Measurements from ENCODE around the gene SMC3. TPM values are rescaled to one million over a fixed set of nuclear protein-coding genes. Genes with fewer than 3 reads are reported as not detected.
"Not testable (repeated sequence)": the region's sequence is repeated elsewhere in the genome, so short reads cannot be mapped to it uniquely, and the experiment has no call there.

SMC3 gene
- 55.8 TPM for polyA plus RNA-seq (2012; ENCODE audit: missing spikeins)

DNA sequence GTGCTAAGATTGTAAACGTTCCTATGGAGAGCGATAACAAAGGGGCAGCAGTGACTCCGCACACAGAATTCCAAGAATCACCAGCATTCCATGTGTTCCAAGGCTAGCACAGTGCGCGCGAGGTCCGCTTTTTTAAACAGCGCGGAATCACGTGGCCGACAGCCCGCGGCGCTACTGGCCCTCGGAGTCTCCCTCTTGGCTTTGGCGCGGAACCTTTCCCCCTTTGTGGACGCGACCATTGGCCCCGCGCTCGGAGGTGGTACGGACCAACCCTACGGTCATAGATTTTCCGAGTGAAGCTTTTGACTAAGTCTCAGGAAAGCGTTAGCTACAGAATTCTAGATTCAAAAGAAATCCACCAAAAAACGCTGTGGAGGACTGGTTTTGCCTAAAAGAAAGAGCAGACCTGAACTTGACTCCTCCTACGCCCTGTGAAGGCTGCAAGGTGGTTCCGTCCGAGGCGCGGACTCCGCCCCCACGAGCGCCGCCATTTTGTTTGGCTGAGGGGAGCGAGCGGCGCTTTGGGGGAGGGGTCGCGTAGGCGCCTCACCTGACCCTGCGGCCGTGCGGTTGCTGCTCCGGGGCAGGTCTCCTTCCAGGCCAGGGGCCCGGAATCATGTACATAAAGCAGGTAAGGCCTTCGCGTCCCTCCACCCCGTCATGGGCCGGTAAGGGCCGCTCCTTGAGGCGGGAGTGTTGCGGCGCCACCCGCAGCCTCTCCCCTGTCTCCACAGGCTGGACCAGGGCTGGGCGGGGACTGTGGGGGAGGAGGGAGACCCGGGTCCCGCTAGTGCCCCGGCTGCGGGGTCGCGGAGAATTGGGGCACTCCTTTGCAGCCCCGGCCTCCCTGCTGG lies at the start of gene SMC3:
Gene SMC3, plus strand, starts transcription at position 495 of the 854 bp plus-strand sequence. Its CDS starts 122 bp downstream, at position 617.
- peak; percentile 99 for FAIRE-seq
- DNase-seq (ENCODE audit: insufficient read length), result peak; percentile 58

GRCh38 chr10:110522365-110522988 lies 45.0 kb upstream of the SMC3 start:
- DNase-seq (ENCODE audit: insufficient read length) (no peak), FAIRE-seq (no peak)

More for the DNA sequence above, at the start of gene SMC3:
- TF ChIP-seq POLR2AphosphoS5 (IDR thresholded peaks at IDR 0.05; ENCODE audit: low read depth, low read length), result peak; percentile 91; the same call in 1 of the 2 replicates
- TF ChIP-seq TAF1 (IDR thresholded peaks at IDR 0.05; ENCODE audit: borderline replicate concordance, low read depth, low read length), result peak; percentile 74; the same call in 1 of the 2 replicates
- peak; percentile 84 for TF ChIP-seq POLR2A (IDR thresholded peaks at IDR 0.05; ENCODE audit: low read depth, low read length)

GRCh38 chr10:110523736-110524135 lies 43.8 kb upstream of the SMC3 start:
- peak; percentile 48 for FAIRE-seq
- DNase-seq (ENCODE audit: insufficient read length), result no peak
- TF ChIP-seq POLR2A (IDR thresholded peaks at IDR 0.05; ENCODE audit: low read depth, low read length) (no peak), POLR2AphosphoS5 (IDR thresholded peaks at IDR 0.05; ENCODE audit: low read depth, low read length) (no peak), TAF1 (IDR thresholded peaks at IDR 0.05; ENCODE audit: borderline replicate concordance, low read depth, low read length) (no peak)

More at GRCh38 chr10:110522365-110522988, 45.0 kb upstream of the SMC3 start:
- TF ChIP-seq POLR2AphosphoS5 (IDR thresholded peaks at IDR 0.05; ENCODE audit: low read depth, low read length), result no peak
- TF ChIP-seq TAF1 (IDR thresholded peaks at IDR 0.05; ENCODE audit: borderline replicate concordance, low read depth, low read length), result no peak
- no peak for TF ChIP-seq POLR2A (IDR thresholded peaks at IDR 0.05; ENCODE audit: low read depth, low read length)

GRCh38 chr10:110524179-110524858 lies 43.2 kb upstream of the SMC3 start:
- DNase-seq (ENCODE audit: insufficient read length) (no peak), FAIRE-seq (peak; percentile 17)
- TF ChIP-seq TAF1 (IDR thresholded peaks at IDR 0.05; ENCODE audit: borderline replicate concordance, low read depth, low read length), result no peak
- TF ChIP-seq POLR2A (IDR thresholded peaks at IDR 0.05; ENCODE audit: low read depth, low read length), result no peak
- TF ChIP-seq POLR2AphosphoS5 (IDR thresholded peaks at IDR 0.05; ENCODE audit: low read depth, low read length), result no peak

DNA sequence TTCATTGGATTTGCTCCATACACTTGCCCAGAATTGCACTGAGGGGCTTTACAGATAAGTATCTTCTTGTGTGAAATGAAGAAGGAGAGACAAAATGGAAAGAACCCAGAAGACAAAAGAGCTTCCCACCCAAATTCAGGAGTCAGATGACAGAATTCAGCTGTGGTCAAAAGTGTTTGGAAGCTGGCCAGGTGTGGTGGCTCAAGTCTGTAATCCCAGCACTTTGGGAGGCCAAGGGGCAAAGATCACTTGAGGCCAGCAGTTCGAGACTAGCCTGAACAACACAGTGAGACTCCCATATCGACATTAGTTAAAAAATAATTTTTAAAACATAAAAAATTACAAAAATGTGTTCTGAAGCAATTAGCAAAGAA lies 42.6 kb upstream of the SMC3 start:
- TF ChIP-seq POLR2A (IDR thresholded peaks at IDR 0.05; ENCODE audit: low read depth, low read length) (no peak), TAF1 (IDR thresholded peaks at IDR 0.05; ENCODE audit: borderline replicate concordance, low read depth, low read length) (no peak), POLR2AphosphoS5 (IDR thresholded peaks at IDR 0.05; ENCODE audit: low read depth, low read length) (no peak)
- FAIRE-seq (no peak), DNase-seq (ENCODE audit: insufficient read length) (no peak)

DNA sequence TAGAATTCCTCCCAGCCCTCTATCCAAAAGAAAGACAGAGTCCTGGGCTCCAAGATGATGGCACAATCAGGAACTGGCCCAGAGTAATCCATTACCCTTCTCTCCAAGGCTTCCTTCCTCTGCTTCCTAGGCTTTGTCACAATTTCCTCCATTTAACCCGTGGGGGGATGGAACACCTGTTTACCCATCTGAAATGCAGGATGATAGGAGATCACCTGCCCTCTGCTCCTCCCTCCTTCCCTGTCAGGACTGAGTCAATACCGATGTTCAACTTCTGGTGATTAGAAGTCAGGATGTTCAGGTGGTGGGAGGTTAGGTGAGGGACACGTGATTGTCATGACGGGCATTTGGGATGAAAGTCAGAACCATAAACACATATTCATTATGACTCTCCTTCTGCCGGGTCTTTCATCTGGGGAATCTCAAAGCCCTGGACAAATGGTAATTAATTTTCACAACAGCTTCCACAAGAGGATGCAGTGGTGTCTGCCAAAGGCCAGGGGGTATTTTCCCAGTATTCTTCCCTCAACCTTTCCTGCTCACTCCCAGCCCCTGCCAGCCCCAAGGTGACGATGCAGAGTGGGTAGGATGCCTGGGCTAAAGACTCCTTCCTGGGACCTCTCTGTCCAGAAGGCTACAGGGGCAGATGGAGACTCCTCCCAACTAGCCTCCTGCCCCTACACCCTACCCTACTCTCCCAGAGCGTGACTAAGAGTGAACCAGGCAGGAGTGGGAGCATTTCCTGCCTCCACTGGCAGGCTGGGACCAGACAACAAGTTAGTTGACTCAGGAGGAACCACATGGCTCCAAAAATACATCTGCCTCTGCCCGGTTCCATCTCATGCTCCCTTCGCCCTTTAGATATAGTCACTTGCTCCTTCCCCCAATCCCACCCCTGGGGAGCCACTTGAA lies 41.9 kb upstream of the SMC3 start:
- DNase-seq (ENCODE audit: insufficient read length), result no peak
- TF ChIP-seq TAF1 (IDR thresholded peaks at IDR 0.05; ENCODE audit: borderline replicate concordance, low read depth, low read length) (no peak), POLR2A (IDR thresholded peaks at IDR 0.05; ENCODE audit: low read depth, low read length) (no peak)
- no peak for FAIRE-seq

GRCh38 chr10:110527731-110528171 lies 39.7 kb upstream of the SMC3 start:
- TF ChIP-seq POLR2A (IDR thresholded peaks at IDR 0.05; ENCODE audit: low read depth, low read length), result no peak
- no peak for TF ChIP-seq TAF1 (IDR thresholded peaks at IDR 0.05; ENCODE audit: borderline replicate concordance, low read depth, low read length)
- no peak for TF ChIP-seq POLR2AphosphoS5 (IDR thresholded peaks at IDR 0.05; ENCODE audit: low read depth, low read length)
- DNase-seq (ENCODE audit: insufficient read length) (no peak), FAIRE-seq (no peak)

DNA sequence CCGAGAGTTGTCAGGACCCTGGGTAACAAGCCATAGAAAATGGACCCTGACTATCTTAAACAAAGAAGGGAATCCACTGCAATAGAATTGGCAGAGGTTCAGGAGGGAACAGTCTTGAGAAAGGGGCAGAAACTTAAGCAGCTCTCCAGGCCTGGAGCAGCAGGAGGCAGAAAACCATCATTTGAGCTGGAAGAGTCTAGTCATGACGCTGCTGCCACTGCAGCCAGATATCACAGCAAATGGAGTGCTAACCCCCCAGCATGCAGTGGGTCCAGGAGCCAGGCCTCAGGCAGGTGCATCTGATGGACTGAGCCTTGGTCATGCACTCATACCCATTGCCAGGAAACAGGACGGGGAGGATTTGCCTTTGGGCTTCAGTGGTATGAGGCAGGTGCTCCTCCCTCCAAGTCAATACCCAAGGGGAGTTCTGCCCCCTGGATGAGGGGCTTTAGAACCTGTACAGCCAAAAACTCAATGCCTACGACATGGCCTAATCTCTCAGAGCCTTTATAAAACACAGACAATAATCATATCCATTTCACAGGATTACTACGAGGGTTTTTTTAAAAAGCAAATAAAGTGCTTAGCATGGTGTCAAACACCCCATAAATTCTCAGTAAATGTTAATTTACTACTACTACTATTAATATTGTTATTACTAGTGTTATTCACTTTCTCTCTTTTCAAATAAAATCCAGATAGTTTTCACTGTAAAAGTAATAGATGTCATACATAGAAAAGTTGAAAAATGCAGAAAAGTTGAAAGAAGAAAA lies 39.1 kb upstream of the SMC3 start:
- DNase-seq (ENCODE audit: insufficient read length) (no peak), FAIRE-seq (peak; percentile 21)
- TF ChIP-seq POLR2AphosphoS5 (IDR thresholded peaks at IDR 0.05; ENCODE audit: low read depth, low read length) (no peak), POLR2A (IDR thresholded peaks at IDR 0.05; ENCODE audit: low read depth, low read length) (no peak), TAF1 (IDR thresholded peaks at IDR 0.05; ENCODE audit: borderline replicate concordance, low read depth, low read length) (no peak)

DNA sequence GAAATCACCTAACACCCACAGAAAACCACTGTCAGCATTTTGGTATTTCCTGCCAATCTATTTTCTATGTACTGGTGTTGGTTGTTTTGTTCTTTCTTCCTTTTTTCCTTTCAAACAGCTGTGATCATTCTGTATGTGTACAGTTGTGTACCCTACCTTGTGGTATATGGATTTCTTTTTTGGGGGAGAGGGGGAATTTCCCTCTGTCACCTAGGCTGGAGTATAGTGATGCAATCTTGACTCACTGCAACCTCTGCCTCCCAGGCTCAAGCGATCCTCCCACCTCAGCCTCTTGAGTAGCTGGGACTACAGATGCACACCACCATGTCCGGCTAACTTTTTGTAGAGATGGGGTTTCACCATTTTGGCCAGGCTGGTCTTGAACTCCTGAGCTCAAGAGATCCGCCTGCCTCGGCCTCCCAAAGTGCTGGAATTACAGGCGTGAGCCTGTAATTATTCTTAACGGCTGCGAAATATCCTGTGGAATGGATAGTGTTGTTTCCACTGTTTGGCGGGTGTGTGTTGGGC lies 38.4 kb upstream of the SMC3 start:
- not testable (repeated sequence) for DNase-seq (ENCODE audit: insufficient read length)
- peak; percentile 80 for FAIRE-seq

- DNase-seq (ENCODE audit: insufficient read length) (no peak), FAIRE-seq (no peak)
- TF ChIP-seq POLR2AphosphoS5 (IDR thresholded peaks at IDR 0.05; ENCODE audit: low read depth, low read length) (no peak), POLR2A (IDR thresholded peaks at IDR 0.05; ENCODE audit: low read depth, low read length) (no peak), TAF1 (IDR thresholded peaks at IDR 0.05; ENCODE audit: borderline replicate concordance, low read depth, low read length) (no peak)
Measured at GRCh38 chr10:110529596-110530011, 37.9 kb upstream of the SMC3 start.

Measured in GM12892 (cell line).